Measurements from ENCODE around the gene PIGQ.

The PIGQ gene

GRCh38 chr16:568401-569258 is 1.1 kb upstream of the PIGQ start:
- no peak for DNase-seq (ENCODE audit: low spot score)
- in situ Hi-C loops (cut with MboI; ENCODE audit: low sequenced_read_pairs, unreplicated experiment), result no loop called here
- TF ChIP-seq CTCF (IDR thresholded peaks at IDR 0.05; ENCODE audit: borderline replicate concordance, control extremely low read depth, extremely low read depth, insufficient read depth, missing control alignments), result no peak

GRCh38 chr16:572865-573650 is 3.3 kb downstream of the PIGQ start:
- in situ Hi-C loops (cut with MboI; ENCODE audit: low sequenced_read_pairs, unreplicated experiment), result no loop called here
- TF ChIP-seq CTCF (IDR thresholded peaks at IDR 0.05; ENCODE audit: borderline replicate concordance, control extremely low read depth, extremely low read depth, insufficient read depth, missing control alignments), result no peak
- DNase-seq (ENCODE audit: low spot score), result no peak

GRCh38 chr16:574021-574760 is 4.4 kb downstream of the PIGQ start:
- no peak for TF ChIP-seq CTCF (IDR thresholded peaks at IDR 0.05; ENCODE audit: borderline replicate concordance, control extremely low read depth, extremely low read depth, insufficient read depth, missing control alignments)
- in situ Hi-C loops (cut with MboI; ENCODE audit: low sequenced_read_pairs, unreplicated experiment), result no loop called here
- DNase-seq (ENCODE audit: low spot score), result no peak

- no peak for TF ChIP-seq CTCF (IDR thresholded peaks at IDR 0.05; ENCODE audit: borderline replicate concordance, control extremely low read depth, extremely low read depth, insufficient read depth, missing control alignments)
- in situ Hi-C loops (cut with MboI; ENCODE audit: low sequenced_read_pairs, unreplicated experiment), result no loop called here
- no peak for DNase-seq (ENCODE audit: low spot score)
These were observed 5.8 kb downstream of the PIGQ start for GRCh38 chr16:575354-576196.

- in situ Hi-C loops (cut with MboI; ENCODE audit: low sequenced_read_pairs, unreplicated experiment), result no loop called here
- no peak for TF ChIP-seq CTCF (IDR thresholded peaks at IDR 0.05; ENCODE audit: borderline replicate concordance, control extremely low read depth, extremely low read depth, insufficient read depth, missing control alignments)
- DNase-seq (ENCODE audit: low spot score), result no peak
These were observed 6.5 kb downstream of the PIGQ start for GRCh38 chr16:576197-576822.
